Suprapubic skin (tissue), 4 donors: Measurements from ENCODE around the gene LGALS1.

ENCODE experiments used
- CTCF ChIP-seq, 2 donors: fragments of 200-600 bp in 1 of 2; fragments of 450-650 bp in 1 of 2; sonication (generic) in 1 of 2; IDR thresholded peaks; one replicate each; pipeline ENCODE4 v1.5.1; 2016 to 2019; ENCODE audit warnings: antibody characterized with exemption in 2 of 2, mild to moderate bottlenecking in 1 of 2, moderate library complexity in 1 of 2
- EP300 ChIP-seq: sonication (generic); formaldehyde crosslinking; IDR thresholded peaks from one replicate; pipeline ENCODE4 v1.6.1; 2017; ENCODE audit warnings: antibody characterized with exemption
- POLR2A ChIP-seq, 2 donors: fragments of 450-650 bp; IDR thresholded peaks; one replicate each; pipeline ENCODE4 v1.6.1; 2017; ENCODE audit warnings: antibody characterized with exemption in 2 of 2, mild to moderate bottlenecking in 2 of 2, moderate library complexity in 2 of 2
- POLR2AphosphoS5 ChIP-seq, 3 donors: sonication (generic); formaldehyde crosslinking; IDR thresholded peaks; one replicate each; pipeline ENCODE4 v1.6.1; 2017; ENCODE audit warnings: antibody characterized with exemption in 3 of 3

- TF ChIP-seq CTCF (IDR thresholded peaks at IDR 0.05) = no peak
- no peak for TF ChIP-seq EP300
- TF ChIP-seq POLR2AphosphoS5 (IDR thresholded peaks at IDR 0.05) = no peak
- TF ChIP-seq POLR2A (IDR thresholded peaks at IDR 0.05) = no peak
Measured at GRCh38 chr22:37676736-37677492, 1.5 kb downstream of the LGALS1 start.
